Effector CD8-positive, alpha-beta T cell (primary cell): ENCODE results near the gene KYAT1.
"Not testable (repeated sequence)": the region's sequence is repeated elsewhere in the genome, so short reads cannot be mapped to it uniquely, and the experiment has no call there.

Experiments used
- DNase-seq: peaks from one replicate; lab custom pipeline; 2025; lab: John Stamatoyannopoulos, UW

Gene KYAT1

DNA sequence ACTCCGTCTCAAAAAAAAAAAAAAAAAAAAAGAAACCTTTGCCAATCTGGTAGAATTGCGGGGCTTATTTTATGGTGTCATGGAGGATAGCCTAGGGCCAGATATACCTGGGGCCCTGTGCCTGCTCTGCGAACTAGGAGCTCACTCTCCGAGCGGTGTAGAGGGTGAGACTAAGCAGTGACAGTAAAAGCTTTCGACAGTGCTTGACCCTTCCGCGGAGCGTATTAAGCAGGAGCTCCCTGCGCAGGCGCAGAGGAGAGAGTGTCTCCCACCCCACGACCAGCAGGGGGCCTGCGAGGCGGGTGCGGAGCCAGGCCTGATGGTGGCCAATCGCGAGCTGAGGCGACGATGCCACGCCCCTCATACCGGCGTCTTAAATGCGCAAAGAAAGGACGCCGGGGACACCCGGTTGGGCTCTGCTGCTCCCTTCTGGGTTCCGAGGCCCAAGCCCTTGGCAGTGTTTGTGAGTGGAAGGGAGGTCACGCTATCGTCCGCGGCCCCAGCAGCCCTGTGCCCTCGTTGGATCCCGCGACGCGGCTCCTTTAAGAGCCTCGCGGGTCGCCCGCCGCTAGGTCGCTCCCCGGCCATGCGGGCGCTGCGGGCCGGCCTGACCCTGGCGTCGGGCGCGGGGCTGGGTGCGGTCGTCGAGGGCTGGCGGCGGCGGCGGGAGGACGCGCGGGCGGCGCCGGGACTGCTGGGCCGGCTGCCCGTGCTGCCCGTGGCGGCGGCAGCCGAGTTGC is 63.5 kb downstream of the KYAT1 start, which contains the start of gene ENDOG:
Gene ENDOG, plus strand, starts transcription at position 402 of the 740 bp plus-strand sequence. Its CDS starts 185 bp downstream, at position 587.
- peak; percentile 98 for DNase-seq

- no peak for DNase-seq
Measured at GRCh38 chr9:128810873-128811272, 70.9 kb downstream of the KYAT1 start.

- DNase-seq, result no peak
Measured at GRCh38 chr9:128809831-128810230, 71.9 kb downstream of the KYAT1 start.

DNA sequence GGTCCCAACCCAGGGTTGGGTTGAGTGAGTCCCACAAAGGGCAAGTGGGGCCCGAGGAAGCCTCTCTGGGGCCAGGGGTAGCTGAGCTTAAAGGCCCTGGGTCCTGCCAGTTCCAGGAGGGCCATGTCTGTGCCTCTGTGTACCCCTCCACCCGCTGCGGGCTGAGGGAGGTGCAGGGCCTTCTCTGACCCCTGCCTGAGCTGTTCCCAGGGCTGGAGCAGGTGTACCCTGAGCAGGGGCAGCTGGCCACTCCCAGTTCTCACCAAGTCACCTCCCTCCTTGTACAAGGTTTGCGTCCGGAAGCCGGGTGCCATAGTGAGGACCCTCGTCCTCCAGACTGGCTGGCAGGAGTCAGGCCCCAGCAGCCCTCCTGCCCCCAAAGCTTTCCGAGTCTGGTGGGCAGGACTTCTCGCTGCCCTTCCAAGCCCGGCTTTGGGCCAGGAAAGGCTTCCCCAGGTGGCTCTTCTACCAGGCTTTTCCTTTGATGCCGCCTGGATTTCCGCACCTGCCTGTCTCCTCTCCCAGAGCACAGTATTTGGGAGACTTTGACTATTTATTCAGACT is 72.6 kb downstream of the KYAT1 start:
- DNase-seq, result no peak

- DNase-seq, result no peak
Measured at GRCh38 chr9:128808543-128808942, 73.2 kb downstream of the KYAT1 start.

- no peak for DNase-seq
Measured at GRCh38 chr9:128807827-128808226, 73.9 kb downstream of the KYAT1 start.

- no peak for DNase-seq
Measured at GRCh38 chr9:128805661-128806060, 76.1 kb downstream of the KYAT1 start.

DNA sequence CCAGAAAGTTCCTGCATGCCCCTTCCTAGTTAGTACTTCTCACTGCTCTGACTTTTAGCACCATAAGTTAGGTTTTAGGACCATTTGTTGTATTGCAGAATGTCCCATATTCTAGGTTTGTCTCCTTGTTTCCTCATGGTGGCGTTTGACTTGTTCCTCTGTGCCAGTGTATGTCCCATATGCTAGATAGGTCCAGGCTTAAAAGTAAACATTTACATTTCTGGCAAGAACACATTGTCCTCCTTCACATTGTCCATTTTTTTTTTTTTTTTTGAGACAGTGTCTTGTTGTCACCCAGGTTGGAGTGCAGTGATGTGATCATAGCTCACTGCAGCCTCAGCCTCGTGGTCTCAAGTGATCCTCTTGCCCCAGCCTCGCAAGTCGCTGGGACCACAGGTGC is 79.3 kb downstream of the KYAT1 start:
- DNase-seq, result no peak

DNA sequence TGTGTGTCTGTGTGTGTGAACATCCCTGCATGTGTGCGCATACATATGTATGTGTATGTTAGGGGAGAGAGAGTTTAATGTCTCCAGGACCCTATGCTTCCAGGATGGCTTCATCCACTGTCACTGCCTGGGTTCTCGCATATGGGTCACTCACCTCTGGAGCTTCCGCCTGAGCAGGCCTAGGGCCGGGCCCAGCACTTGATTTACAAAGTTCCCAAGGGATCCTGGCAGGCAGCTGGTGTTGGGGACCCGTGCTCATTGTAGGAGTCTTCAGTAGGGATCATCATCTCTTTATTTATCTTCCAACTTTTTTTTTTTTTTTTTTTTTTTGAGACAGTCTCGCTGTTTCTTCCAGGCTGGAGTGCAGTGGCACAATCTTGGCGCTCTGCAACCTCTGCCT is 81.7 kb downstream of the KYAT1 start:
- no peak for DNase-seq

DNA sequence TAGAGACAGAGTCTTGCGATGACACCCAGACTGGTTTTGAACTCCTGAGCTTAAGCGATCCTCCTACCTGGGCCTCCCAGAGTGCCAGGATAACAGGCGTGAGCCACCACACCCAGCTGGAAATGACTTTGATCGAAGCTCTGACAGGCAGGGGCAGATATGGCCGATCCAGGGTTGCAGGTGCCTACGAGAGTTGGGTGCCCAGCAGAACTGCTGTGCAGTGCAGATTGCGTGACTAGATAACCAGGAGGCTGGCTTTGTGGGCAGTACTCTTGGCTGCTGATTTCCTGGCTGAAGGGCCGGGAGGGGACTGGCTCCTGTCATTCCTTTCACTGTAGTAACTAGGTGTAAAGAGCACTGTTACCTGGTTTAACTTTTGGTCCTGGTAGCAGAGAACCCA is 82.9 kb downstream of the KYAT1 start:
- no peak for DNase-seq

GRCh38 chr9:128794961-128795360 is 86.8 kb downstream of the KYAT1 start:
- not testable (repeated sequence) for DNase-seq

- DNase-seq, result no peak
Measured at GRCh38 chr9:128792978-128793686, 88.6 kb downstream of the KYAT1 start.

- DNase-seq, result no peak
Measured at GRCh38 chr9:128792134-128792533, 89.6 kb downstream of the KYAT1 start.

- no peak for DNase-seq
Measured at GRCh38 chr9:128790536-128790935, 91.2 kb downstream of the KYAT1 start.

DNA sequence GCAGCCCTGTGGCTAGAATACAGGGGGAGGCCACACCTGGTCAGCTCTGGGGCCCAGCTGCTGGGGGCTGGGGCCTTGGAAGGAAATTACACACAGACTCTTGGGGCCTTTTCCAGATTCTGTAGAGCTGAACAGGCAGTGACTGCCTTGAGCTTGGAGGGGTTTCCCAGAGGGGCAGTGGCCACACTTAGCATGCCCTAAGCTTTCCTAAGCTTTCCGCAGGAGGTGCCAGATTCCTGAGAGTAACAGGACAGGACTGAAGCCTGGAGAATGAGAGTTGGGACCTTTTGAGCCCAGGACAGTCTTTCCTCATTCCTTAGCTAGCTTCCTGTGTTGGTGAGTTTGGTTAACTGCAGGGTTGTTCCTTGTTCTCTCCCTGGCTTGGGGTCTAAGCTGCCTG is 93.3 kb downstream of the KYAT1 start:
- DNase-seq, result no peak

- DNase-seq, result no peak
Measured at GRCh38 chr9:128787659-128788058, 94.1 kb downstream of the KYAT1 start.

- peak; percentile 85 for DNase-seq
Measured at GRCh38 chr9:128786681-128787601, 94.8 kb downstream of the KYAT1 start, which contains the start of gene TBC1D13. TSS of gene TBC1D13 (plus strand) at chr9:128787253. CDS start at chr9:128787354, 101 bp downstream.

DNA sequence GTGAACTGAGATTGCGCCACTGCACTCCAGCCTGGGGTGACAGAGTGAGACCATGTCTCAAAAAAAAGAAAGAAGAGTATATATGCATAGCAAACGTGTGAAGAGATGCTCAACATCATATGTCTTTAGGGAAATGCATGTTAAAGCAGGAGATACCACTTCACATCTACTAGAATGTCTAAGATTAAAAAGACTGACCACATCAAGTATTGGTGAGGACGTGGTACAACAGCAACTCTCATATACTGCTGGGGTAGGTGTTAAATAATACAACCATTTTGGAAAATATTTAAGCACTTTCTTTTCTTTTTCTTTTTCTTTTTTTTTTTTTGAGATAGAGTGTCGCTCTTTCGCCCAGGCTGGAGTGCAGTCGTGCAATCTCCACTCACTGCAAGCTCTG is 96.3 kb downstream of the KYAT1 start:
- DNase-seq, result no peak
